ENCODE results near the gene SMG6.

The SMG6 gene

GRCh38 chr17:2071024-2071385, 232.6 kb downstream of the SMG6 start:
- no peak for TF ChIP-seq CTCF (IDR thresholded peaks at IDR 0.05; ENCODE audit: low read depth, low read length)

GRCh38 chr17:2070241-2071023, 233.2 kb downstream of the SMG6 start:
- TF ChIP-seq CTCF (IDR thresholded peaks at IDR 0.05; ENCODE audit: low read depth, low read length): no peak
- no peak overlapping the region for H3K4me3 ChIP-seq (ENCODE audit: low read depth, low read length)

More at GRCh38 chr17:2071024-2071385, 232.6 kb downstream of the SMG6 start:
- no peak overlapping the region for H3K4me3 ChIP-seq (ENCODE audit: low read depth, low read length)

GRCh38 chr17:2068519-2069051, 235.0 kb downstream of the SMG6 start:
- no peak for TF ChIP-seq CTCF (IDR thresholded peaks at IDR 0.05; ENCODE audit: low read depth, low read length)
- no peak overlapping the region for H3K4me3 ChIP-seq (ENCODE audit: low read depth, low read length)

GRCh38 chr17:2068031-2068518, 235.5 kb downstream of the SMG6 start:
- no peak overlapping the region for H3K4me3 ChIP-seq (ENCODE audit: low read depth, low read length)
- peak; percentile 20; the same call in 1 of the 2 replicates for TF ChIP-seq CTCF (IDR thresholded peaks at IDR 0.05; ENCODE audit: low read depth, low read length)

GRCh38 chr17:2067608-2068024, 236.0 kb downstream of the SMG6 start:
- no peak for TF ChIP-seq CTCF (IDR thresholded peaks at IDR 0.05; ENCODE audit: low read depth, low read length)
- H3K4me3 ChIP-seq (ENCODE audit: low read depth, low read length): no peak overlapping the region

- TF ChIP-seq CTCF (IDR thresholded peaks at IDR 0.05; ENCODE audit: low read depth, low read length): no peak
- H3K4me3 ChIP-seq (ENCODE audit: low read depth, low read length): no peak overlapping the region
These were observed 236.5 kb downstream of the SMG6 start for GRCh38 chr17:2067048-2067561.

- TF ChIP-seq CTCF (IDR thresholded peaks at IDR 0.05; ENCODE audit: low read depth, low read length): no peak
- no peak overlapping the region for H3K4me3 ChIP-seq (ENCODE audit: low read depth, low read length)
These were observed 237.6 kb downstream of the SMG6 start for GRCh38 chr17:2065949-2066400.

All from WI38 (cell line).